GM19099 (cell line): ENCODE measurements around the gene ATXN1.

Source experiments
- POLR2A ChIP-seq: IDR thresholded peaks from 3 replicates; pipeline ENCODE4 v1.6.1; 2011; ENCODE audit warnings: low read depth; ENCODE audit not compliant: insufficient read length; ENCODE audit errors: extremely low read depth

ATXN1 gene

GRCh38 chr6:16472349-16473069 is 288.8 kb downstream of the ATXN1 start:
- no peak for TF ChIP-seq POLR2A

DNA sequence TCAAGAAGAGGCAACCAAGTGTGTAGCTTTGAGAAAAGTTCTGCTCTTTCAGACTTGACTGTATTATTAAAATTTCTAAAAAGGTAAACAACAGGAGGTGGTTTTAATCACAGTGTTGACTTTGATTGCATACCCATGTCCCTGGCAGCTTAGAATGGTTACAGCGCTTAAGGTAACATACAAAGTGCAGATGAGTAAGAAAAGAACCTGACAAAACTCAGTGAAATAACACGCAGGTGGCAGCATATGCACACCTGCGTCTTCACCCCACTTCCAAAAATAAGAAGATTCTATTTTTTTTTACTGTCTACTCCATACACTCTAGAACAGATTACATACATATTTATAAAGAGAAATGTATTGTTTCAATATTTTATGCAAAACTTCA is 289.4 kb downstream of the ATXN1 start:
- no peak for TF ChIP-seq POLR2A

DNA sequence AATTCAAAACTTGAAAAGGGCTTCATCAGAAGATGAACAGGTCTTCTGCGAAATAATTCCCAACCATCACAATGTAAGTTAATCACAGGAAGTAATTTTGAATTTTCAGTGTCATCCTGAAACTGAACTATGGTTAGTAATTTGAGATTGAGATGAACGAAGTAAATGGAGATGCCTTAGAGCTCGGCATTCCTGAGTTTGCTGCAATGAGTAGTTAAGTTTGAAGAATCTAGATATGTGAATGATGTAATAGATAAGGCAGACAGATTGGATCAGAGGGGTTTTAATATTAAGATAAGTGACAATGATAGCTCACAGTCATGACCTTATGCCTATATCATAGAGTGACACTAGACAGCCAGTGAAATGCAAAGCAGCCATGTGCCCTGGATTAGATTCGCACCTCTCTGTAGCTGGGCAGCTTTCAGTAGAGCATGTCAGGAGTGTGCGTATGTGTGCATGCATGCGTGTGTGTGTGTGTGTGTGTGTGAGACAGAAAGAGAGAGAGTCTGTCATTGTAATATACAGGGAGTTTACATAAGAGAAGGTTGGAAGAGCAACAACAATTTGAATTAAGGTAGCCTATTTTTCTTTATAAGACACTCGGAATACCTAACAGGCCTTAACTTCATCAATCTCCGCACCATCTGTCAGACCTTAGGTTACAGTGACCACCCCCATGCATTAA is 289.9 kb downstream of the ATXN1 start:
- no peak for TF ChIP-seq POLR2A

GRCh38 chr6:16470502-16471221 is 290.6 kb downstream of the ATXN1 start:
- TF ChIP-seq POLR2A: no peak

GRCh38 chr6:16468991-16469615 is 292.2 kb downstream of the ATXN1 start:
- TF ChIP-seq POLR2A: no peak

- TF ChIP-seq POLR2A: no peak
Measured at GRCh38 chr6:16466800-16467553, 294.3 kb downstream of the ATXN1 start.

DNA sequence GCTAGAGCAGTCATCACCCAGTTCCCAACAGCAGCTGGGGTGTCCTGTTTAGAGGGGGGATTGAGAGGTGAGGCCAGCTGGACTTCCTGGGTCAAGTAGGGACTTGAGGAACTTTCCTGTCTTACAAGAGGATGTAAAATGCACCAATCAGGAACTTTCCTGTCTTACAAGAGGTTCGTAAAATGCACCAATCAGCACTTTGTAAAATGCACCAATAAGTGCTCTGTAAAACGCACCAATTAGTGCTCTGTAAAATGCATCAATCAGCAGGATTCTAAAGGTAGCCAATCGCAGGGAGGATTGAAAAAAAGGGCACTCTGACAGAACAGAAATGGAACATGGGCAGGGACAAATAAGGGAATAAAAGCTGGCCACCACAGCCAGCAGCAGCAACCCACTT is 297.2 kb downstream of the ATXN1 start:
- TF ChIP-seq POLR2A: no peak

DNA sequence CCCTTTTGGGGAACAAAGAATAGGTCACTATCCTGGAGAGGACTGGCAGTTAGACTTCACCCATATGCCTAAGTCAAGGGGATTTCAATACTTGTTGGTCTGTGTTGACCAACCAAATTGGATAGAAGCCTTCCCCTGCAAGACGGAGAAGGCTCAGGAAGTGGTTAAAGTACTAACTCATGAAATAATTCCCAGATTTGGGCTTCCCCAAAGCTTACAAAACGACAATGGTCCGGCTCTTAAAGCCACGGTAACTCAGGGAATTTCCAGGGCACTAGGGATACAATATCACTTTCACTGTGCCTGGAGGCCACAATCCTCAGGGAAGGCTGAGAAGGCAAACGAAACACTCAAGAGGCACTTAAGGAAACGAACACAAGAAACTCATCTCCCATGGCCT is 299.8 kb downstream of the ATXN1 start:
- TF ChIP-seq POLR2A: no peak

- TF ChIP-seq POLR2A: no peak
Measured at GRCh38 chr6:16452348-16452747, 308.9 kb downstream of the ATXN1 start.

- TF ChIP-seq POLR2A: no peak
Measured at GRCh38 chr6:16450821-16451220, 310.4 kb downstream of the ATXN1 start.

DNA sequence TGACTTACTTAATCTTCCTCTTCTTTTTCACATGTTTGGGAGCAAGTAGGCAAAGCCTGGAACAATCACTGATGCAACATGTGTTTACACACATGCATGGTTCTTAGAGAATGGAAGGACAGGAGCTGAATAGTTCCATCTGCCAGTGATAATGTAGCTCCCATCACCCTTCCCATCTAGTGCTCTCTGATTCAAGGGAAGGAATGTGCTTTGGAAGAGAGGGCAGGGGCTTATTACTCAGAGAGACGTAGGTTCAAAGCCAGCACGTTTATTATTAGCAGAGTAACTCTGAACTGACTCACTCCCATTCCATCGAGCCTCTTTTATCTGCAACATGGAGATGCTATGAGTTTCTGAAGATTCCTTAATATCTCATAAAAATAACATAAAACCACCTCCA is 311.0 kb downstream of the ATXN1 start:
- TF ChIP-seq POLR2A: no peak

- no peak for TF ChIP-seq POLR2A
Measured at GRCh38 chr6:16446273-16446672, 315.0 kb downstream of the ATXN1 start.

DNA sequence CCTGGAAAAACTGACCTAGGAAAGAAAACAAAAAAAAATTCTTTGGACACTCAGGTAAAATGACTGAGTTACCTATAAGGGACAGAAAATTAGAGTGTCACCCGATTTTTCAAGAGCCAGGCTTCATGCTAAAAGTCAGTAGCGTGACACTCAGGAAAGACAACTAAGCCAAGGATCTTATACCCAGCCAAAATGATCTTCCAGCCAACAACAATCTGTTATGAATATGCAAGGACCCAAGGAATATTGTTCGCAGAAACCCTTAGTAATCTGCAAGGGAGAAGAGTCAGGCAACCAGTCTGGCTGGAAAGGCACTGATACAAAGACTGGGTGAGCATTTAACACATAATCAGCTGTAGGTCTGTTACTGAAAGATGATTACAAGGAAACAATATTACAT is 319.2 kb downstream of the ATXN1 start:
- TF ChIP-seq POLR2A: no peak

- TF ChIP-seq POLR2A: no peak
Measured at GRCh38 chr6:16441262-16441661, 320.0 kb downstream of the ATXN1 start.
